Sigmoid colon (tissue), 7 donors: Measurements from ENCODE around the gene ALG10. TPM values are rescaled to one million over a fixed set of nuclear protein-coding genes. Genes with fewer than 3 reads are reported as not detected.

ENCODE experiments used
- DNase-seq: peaks from one replicate; pipeline ENCODE4 v3.0.0-alpha.2; 2019
- H3K27ac ChIP-seq, 4 donors: fragments of 200-600 bp; sonication (generic); one replicate each; pipeline ENCODE4 v1.5.1; 2016 to 2019; ENCODE audit warnings: mild to moderate bottlenecking in 1 of 4
- H3K27me3 ChIP-seq, 3 donors: fragments of 200-600 bp; sonication (generic); one replicate each; pipeline ENCODE4 v1.5.1; 2019; ENCODE audit warnings: mild to moderate bottlenecking in 1 of 3
- H3K36me3 ChIP-seq, 4 donors: fragments of 200-600 bp; sonication (generic); one replicate each; pipeline ENCODE4 v1.5.1; 2016 to 2019
- H3K4me1 ChIP-seq, 4 donors: fragments of 200-600 bp; sonication (generic); one replicate each; pipeline ENCODE4 v1.5.1; 2017 to 2019
- H3K4me3 ChIP-seq, 4 donors: fragments of 200-600 bp; sonication (generic); one replicate each; pipeline ENCODE4 v1.5.1; 2017 to 2019; ENCODE audit warnings: mild to moderate bottlenecking in 2 of 4, moderate library complexity in 1 of 4
- H3K9me3 ChIP-seq, 4 donors: fragments of 200-600 bp in 3 of 4; sonication (generic) in 3 of 4; one replicate each; pipeline versions ENCODE4 v1.5.1 to v1.6.1; 2013 to 2019
- CTCF ChIP-seq, 4 experiments: fragments of 450-650 bp in 3 of 4; fragments of 200-600 bp in 1 of 4; IDR thresholded peaks; one replicate each; pipeline ENCODE4 v1.5.1; 2016 to 2019; ENCODE audit warnings: antibody characterized with exemption in 4 of 4, mild to moderate bottlenecking in 3 of 4, moderate library complexity in 2 of 4
- EP300 ChIP-seq, 4 donors: sonication (generic); formaldehyde crosslinking; IDR thresholded peaks; one replicate each; pipeline ENCODE4 v1.6.1; 2017; ENCODE audit warnings: antibody characterized with exemption in 4 of 4
- POLR2A ChIP-seq, 2 donors: fragments of 450-650 bp; IDR thresholded peaks; one replicate each; pipeline ENCODE4 v1.6.1; 2016; ENCODE audit warnings: antibody characterized with exemption in 2 of 2, mild to moderate bottlenecking in 2 of 2, moderate library complexity in 2 of 2
- POLR2AphosphoS5 ChIP-seq, 4 donors: sonication (generic); formaldehyde crosslinking; IDR thresholded peaks; one replicate each; pipeline ENCODE4 v1.6.1; 2017; ENCODE audit warnings: antibody characterized with exemption in 4 of 4
- WGBS, 2 donors: extraction: QIAGEN DNeasy Blood & Tissue Kit; methylation state at CpG; one replicate each; pipeline ENCODE4 v1.1.7; 2013; 5-methylcytosine and 5-hydroxymethylcytosine counted together
- intact Hi-C: fragments of 100-400 bp; cut with DNase I; formaldehyde crosslinking; loops from one replicate; pipeline ENCODE4 v1.15.1; 2023
- polyA plus RNA-seq, 3 donors: library from polyadenylated mRNA; stranded (reverse); fragments of 200-250 nt; gene quantifications; one replicate each; pipeline ENCODE4 v1.2.3, GENCODE V29; 2013
- small RNA-seq, 3 donors: library from RNA; depleted of rRNA; stranded (forward); fragments of <200 nt; gene quantifications; one replicate each; pipeline ENCODE3, GENCODE V24; 2016
- total RNA-seq, 4 donors: library from RNA; depleted of rRNA; stranded (reverse); fragments of >200 nt; gene quantifications; one replicate each; pipeline ENCODE4 v1.1.0, GENCODE V29; 2016
- donor health status: healthy with polysubstance abuse.
- donor health status: Bipolar disorder and iron deficiency.
- donor health status: healthy.

Gene ALG10
- total and polyA plus RNA-seq, 7 donors: 1.6 to 7.9 (median 4.3) TPM; not detected in 1

- WGBS, 2 donors: 67 to 77% methylated on average over 1 of the region's 1 CpG
- TF ChIP-seq POLR2A (IDR thresholded peaks at IDR 0.05) (no peak), POLR2AphosphoS5 (IDR thresholded peaks at IDR 0.05) (no peak), EP300 (IDR thresholded peaks at IDR 0.05) (no peak), CTCF (IDR thresholded peaks at IDR 0.05) (no peak)
- intact Hi-C loops: no loop called here
Measured at GRCh38 chr12:34051486-34051885, 29.2 kb downstream of the ALG10 start.

GRCh38 chr12:34054938-34055337, 32.6 kb downstream of the ALG10 start:
- Histone ChIP-seq H3K36me3 (no peaks in the 10 kb centered on the region), H3K27me3 (no peaks in the 10 kb centered on the region), H3K4me1 (no peaks in the 10 kb centered on the region), H3K4me3 (no peak overlapping the region), H3K27ac (no peak overlapping the region), H3K9me3 (peaks cover 0 to 3% (median 0%) of the 10 kb centered on the region in 4 donors)
- TF ChIP-seq EP300 (IDR thresholded peaks at IDR 0.05) (no peak), POLR2A (IDR thresholded peaks at IDR 0.05) (no peak), POLR2AphosphoS5 (IDR thresholded peaks at IDR 0.05) (no peak), CTCF (IDR thresholded peaks at IDR 0.05) (no peak)
- no peak for DNase-seq
- intact Hi-C loops: no loop called here
- WGBS, 2 donors: 14 to 37% methylated on average over 1 of the region's 1 CpG

More at GRCh38 chr12:34051486-34051885, 29.2 kb downstream of the ALG10 start:
- no peak overlapping the region for H3K27ac ChIP-seq
- H3K27me3 ChIP-seq: no peaks in the 10 kb centered on the region
- H3K4me1 ChIP-seq: no peaks in the 10 kb centered on the region
- no peaks in the 10 kb centered on the region for H3K36me3 ChIP-seq
- H3K9me3 ChIP-seq: peaks cover 0 to 3% (median 0%) of the 10 kb centered on the region in 4 donors
- no peak for DNase-seq
- no peak overlapping the region for H3K4me3 ChIP-seq

Small RNAs within 50 kb of the gene (small RNA-seq; reads per million reads assigned to genes)
- 0 reads per million in 3 donors for gene RF00019
